NCI-H1105 (cell line): ENCODE data around the gene TBKBP1.
"Not testable (repeated sequence)": the region's sequence is repeated elsewhere in the genome, so short reads cannot be mapped to it uniquely, and the experiment has no call there.

Experiments
- DNase-seq: peaks from one replicate; lab custom pipeline; 2025; lab: John Stamatoyannopoulos, UW

The TBKBP1 gene

GRCh38 chr17:47682138-47682537 lies 11.8 kb upstream of the TBKBP1 start:
- no peak for DNase-seq

- not testable (repeated sequence) for DNase-seq
These were observed 11.2 kb upstream of the TBKBP1 start for GRCh38 chr17:47682727-47683126.

GRCh38 chr17:47684025-47684424 lies 9.9 kb upstream of the TBKBP1 start:
- DNase-seq: no peak

GRCh38 chr17:47684535-47685193 lies 9.3 kb upstream of the TBKBP1 start:
- no peak for DNase-seq

GRCh38 chr17:47685556-47686275 lies 8.2 kb upstream of the TBKBP1 start:
- no peak for DNase-seq

- DNase-seq: no peak
These were observed 7.7 kb upstream of the TBKBP1 start for GRCh38 chr17:47686276-47686635.

GRCh38 chr17:47686664-47687327 lies 7.2 kb upstream of the TBKBP1 start:
- no peak for DNase-seq

- DNase-seq: no peak
These were observed 6.7 kb upstream of the TBKBP1 start for GRCh38 chr17:47687328-47687690.

- DNase-seq: peak; percentile 4
These were observed 6.2 kb upstream of the TBKBP1 start for GRCh38 chr17:47687748-47688147.

- no peak for DNase-seq
These were observed 3.8 kb upstream of the TBKBP1 start for GRCh38 chr17:47690121-47690520.

- no peak for DNase-seq
These were observed 1.6 kb upstream of the TBKBP1 start for GRCh38 chr17:47692137-47692894.

GRCh38 chr17:47692895-47693730 lies 848 bp upstream of the TBKBP1 start:
- DNase-seq: no peak

GRCh38 chr17:47694581-47695428 lies 844 bp downstream of the TBKBP1 start:
- no peak for DNase-seq

GRCh38 chr17:47695429-47696376 lies 1.7 kb downstream of the TBKBP1 start:
- no peak for DNase-seq

GRCh38 chr17:47696717-47697642 lies 3.0 kb downstream of the TBKBP1 start:
- no peak for DNase-seq

- no peak for DNase-seq
These were observed 4.1 kb downstream of the TBKBP1 start for GRCh38 chr17:47697906-47698711.

- DNase-seq: no peak
These were observed 5.0 kb downstream of the TBKBP1 start for GRCh38 chr17:47698749-47699535.
